ENCODE results near the gene ADAM17.

GRCh38 chr2:9467687-9468086 is 87.9 kb downstream of the ADAM17 start:
- TF ChIP-seq CTCF (conservative IDR thresholded peaks at IDR 0.05; ENCODE audit: low read length), result no peak
- no peak for TF ChIP-seq EZH2phosphoT487 (IDR thresholded peaks at IDR 0.05; ENCODE audit: borderline replicate concordance, low read depth, low read length)

Measured in OCI-LY7 (cell line).